Hepatocyte (in vitro differentiated cells): Measurements from ENCODE around the gene ID1. TPM values are rescaled to one million over a fixed set of nuclear protein-coding genes. Genes with fewer than 3 reads are reported as not detected.

ENCODE experiments used
- DNase-seq: peaks from one replicate; pipeline ENCODE4 v3.0.0-alpha.2; 2016; ENCODE audit warnings: low spot score
- H2AFZ ChIP-seq: fragments of 200-600 bp; sonication (generic); 2 replicates; pipeline ENCODE4 v1.6.0; 2016; ENCODE audit warnings: antibody characterized with exemption, mild to moderate bottlenecking
- H3K27ac ChIP-seq: fragments of 200-600 bp; sonication (generic); 2 replicates; pipeline ENCODE4 v1.5.1; 2016; ENCODE audit warnings: mild to moderate bottlenecking
- H3K27me3 ChIP-seq: fragments of 200-600 bp; sonication (generic); 2 replicates; pipeline ENCODE4 v1.6.1; 2016
- H3K36me3 ChIP-seq: fragments of 200-600 bp; sonication (generic); replicated peaks from 2 replicates; pipeline ENCODE4 v1.5.1; 2016; ENCODE audit warnings: low read depth; ENCODE audit not compliant: insufficient read depth
- H3K4me1 ChIP-seq: fragments of 200-600 bp; sonication (generic); 2 replicates; pipeline ENCODE4 v1.5.1; 2016; ENCODE audit warnings: mild to moderate bottlenecking, moderate library complexity; ENCODE audit not compliant: insufficient read depth
- H3K4me2 ChIP-seq: fragments of 200-600 bp; sonication (generic); 2 replicates; pipeline ENCODE4 v1.6.0; 2016
- H3K4me3 ChIP-seq: fragments of 200-600 bp; sonication (generic); 2 replicates; pipeline ENCODE4 v1.5.1; 2016; ENCODE audit warnings: mild to moderate bottlenecking
- H3K79me2 ChIP-seq: fragments of 200-600 bp; sonication (generic); 2 replicates; pipeline ENCODE4 v1.6.0; 2017; ENCODE audit warnings: mild to moderate bottlenecking
- H3K9me2 ChIP-seq: fragments of 200-600 bp; sonication (generic); replicated peaks from 2 replicates; pipeline ENCODE4 v1.6.0; 2017; ENCODE audit warnings: mild to moderate bottlenecking; ENCODE audit not compliant: insufficient read depth
- H3K9me3 ChIP-seq: fragments of 200-600 bp; sonication (generic); 2 replicates; pipeline ENCODE4 v1.5.1; 2016; ENCODE audit warnings: low read depth, mild to moderate bottlenecking
- H4K20me1 ChIP-seq: fragments of 200-600 bp; sonication (generic); 2 replicates; pipeline ENCODE4 v1.6.0; 2016; ENCODE audit warnings: mild to moderate bottlenecking; ENCODE audit not compliant: insufficient read depth, poor library complexity, severe bottlenecking
- CTCF ChIP-seq: fragments of 200-600 bp; sonication (generic); IDR thresholded peaks from 2 replicates; pipeline ENCODE4 v1.5.1; 2016; ENCODE audit warnings: antibody characterized with exemption, mild to moderate bottlenecking; ENCODE audit not compliant: poor library complexity
- EZH2 ChIP-seq: fragments of 200-600 bp; sonication (generic); IDR thresholded peaks from 2 replicates; pipeline ENCODE4 v1.6.1; 2016; ENCODE audit warnings: antibody characterized with exemption, mild to moderate bottlenecking, borderline replicate concordance
- EZH2phosphoT487 ChIP-seq: fragments of 200-600 bp; sonication (generic); IDR thresholded peaks from one replicate; pipeline ENCODE4 v1.6.1; 2018; ENCODE audit warnings: antibody characterized with exemption, mild to moderate bottlenecking, low read depth, moderate library complexity; ENCODE audit not compliant: unreplicated experiment, severe bottlenecking
- WGBS: methylation state at CpG from one replicate; pipeline ENCODE4 v1.1.6; 2016; ENCODE audit warnings: low lambda C conversion rate; ENCODE audit errors: missing lambda C conversion rate; 5-methylcytosine and 5-hydroxymethylcytosine counted together
- polyA plus RNA-seq: library from polyadenylated mRNA; unstranded; fragments of >200 nt; fragmentation: Nextera tagmentation; extraction: Ambion mirVana; gene quantifications from 2 replicates; pipeline ENCODE4 v1.2.1, GENCODE V29; 2016
- total RNA-seq: library from RNA; depleted of rRNA; stranded (reverse); fragments of >200 nt; gene quantifications from 2 replicates; pipeline ENCODE4 v1.2.3, GENCODE V29; 2014

Gene ID1
- total and polyA plus RNA-seq, 2 experiments from 2014 or later: 310 to 651 TPM

GRCh38 chr20:31637660-31638059, 32.6 kb downstream of the ID1 start, which contains the start of gene COX4I2:
TSS of gene COX4I2 (plus strand) at chr20:31637912. CDS start at chr20:31639018, 1,106 bp downstream.
- no peaks in the 10 kb centered on the region for H3K27me3 ChIP-seq
- no peak within 1 kb of the TSS for H2AFZ ChIP-seq
- H3K36me3 ChIP-seq: no peaks in the 10 kb centered on the region
- H3K4me1 ChIP-seq: peaks cover 5% of the 10 kb centered on the region
- no peak for TF ChIP-seq EZH2
- no peak for TF ChIP-seq CTCF
- TF ChIP-seq EZH2phosphoT487: no peak
- no peak for DNase-seq
- H3K4me3 ChIP-seq: no peak within 1 kb of the TSS
- H4K20me1 ChIP-seq: no peaks in the 10 kb centered on the region
- 94% methylated on average over 22 of the region's 34 CpGs for WGBS
- no peak within 1 kb of the TSS for H3K27ac ChIP-seq
- no peaks in the 10 kb centered on the region for H3K9me2 ChIP-seq
- H3K79me2 ChIP-seq: no peaks in the 10 kb centered on the region
- no peak within 1 kb of the TSS for H3K4me2 ChIP-seq
- no peaks in the 10 kb centered on the region for H3K9me3 ChIP-seq

GRCh38 chr20:31638317-31638716, 33.2 kb downstream of the ID1 start:
- Histone ChIP-seq H3K4me1 (peaks cover 5% of the 10 kb centered on the region), H3K79me2 (no peaks in the 10 kb centered on the region), H2AFZ (no peak overlapping the region), H3K36me3 (no peaks in the 10 kb centered on the region), H3K4me2 (no peak overlapping the region), H3K27ac (no peak overlapping the region), H3K9me2 (no peaks in the 10 kb centered on the region), H3K4me3 (no peak overlapping the region), H4K20me1 (no peaks in the 10 kb centered on the region), H3K9me3 (no peaks in the 10 kb centered on the region), H3K27me3 (no peaks in the 10 kb centered on the region)
- DNase-seq: no peak
- no peak for TF ChIP-seq CTCF
- TF ChIP-seq EZH2phosphoT487: no peak
- TF ChIP-seq EZH2: no peak
- WGBS: 46% methylated on average over 4 of the region's 4 CpGs

- no peaks in the 10 kb centered on the region for H3K79me2 ChIP-seq
- H3K4me3 ChIP-seq: no peak overlapping the region
- no peaks in the 10 kb centered on the region for H3K36me3 ChIP-seq
- TF ChIP-seq EZH2phosphoT487: no peak
- TF ChIP-seq CTCF: no peak
- no peak for TF ChIP-seq EZH2
- H3K9me2 ChIP-seq: no peaks in the 10 kb centered on the region
- H3K4me1 ChIP-seq: peaks cover 5% of the 10 kb centered on the region
- H3K4me2 ChIP-seq: no peak overlapping the region
- no peak overlapping the region for H2AFZ ChIP-seq
- no peaks in the 10 kb centered on the region for H3K9me3 ChIP-seq
- no peaks in the 10 kb centered on the region for H4K20me1 ChIP-seq
- DNase-seq: no peak
- no peaks in the 10 kb centered on the region for H3K27me3 ChIP-seq
- no peak overlapping the region for H3K27ac ChIP-seq
- 90% methylated on average over 4 of the region's 4 CpGs for WGBS
These were observed 33.7 kb downstream of the ID1 start for GRCh38 chr20:31638816-31639215.

GRCh38 chr20:31640259-31640658, 35.2 kb downstream of the ID1 start:
- no peak overlapping the region for H2AFZ ChIP-seq
- H3K9me3 ChIP-seq: no peaks in the 10 kb centered on the region
- H3K27ac ChIP-seq: no peak overlapping the region
- peaks cover 5% of the 10 kb centered on the region for H3K4me1 ChIP-seq
- no peaks in the 10 kb centered on the region for H3K79me2 ChIP-seq
- 66% methylated on average over 3 of the region's 3 CpGs for WGBS
- no peak overlapping the region for H3K4me3 ChIP-seq
- H3K27me3 ChIP-seq: no peaks in the 10 kb centered on the region
- no peaks in the 10 kb centered on the region for H3K9me2 ChIP-seq
- TF ChIP-seq EZH2phosphoT487 (no peak), EZH2 (no peak), CTCF (no peak)
- no peak overlapping the region for H3K4me2 ChIP-seq
- no peak for DNase-seq
- no peaks in the 10 kb centered on the region for H4K20me1 ChIP-seq
- H3K36me3 ChIP-seq: no peaks in the 10 kb centered on the region
